HEK293T (cell line): ENCODE results near the gene SLC37A3.

Experiments
- CTBP1 ChIP-seq: fragments of 450-650 bp; IDR thresholded peaks from 2 replicates; pipeline ENCODE4 v1.6.1; 2016; ENCODE audit warnings: borderline replicate concordance
- FOXK2 ChIP-seq: fragments of 450-650 bp; IDR thresholded peaks from 2 replicates; pipeline ENCODE4 v1.6.1; 2016; ENCODE audit warnings: mild to moderate bottlenecking
- FOXM1 ChIP-seq: fragments of 450-650 bp; IDR thresholded peaks from 2 replicates; pipeline ENCODE4 v1.6.1; 2017; ENCODE audit warnings: mild to moderate bottlenecking, borderline replicate concordance
- PKNOX1 ChIP-seq: fragments of 450-650 bp; IDR thresholded peaks from 2 replicates; pipeline ENCODE4 v1.6.1; 2016
- SP1 ChIP-seq: fragments of 450-650 bp; IDR thresholded peaks from 2 replicates; pipeline ENCODE4 v1.6.1; 2017

- TF ChIP-seq PKNOX1 (no peak), CTBP1 (no peak), FOXK2 (no peak), SP1 (no peak), FOXM1 (no peak)
Measured at GRCh38 chr7:140330128-140330527, 68.2 kb downstream of the SLC37A3 start.
